ENCODE results near the gene PTDSS2. TPM values are rescaled to one million over a fixed set of nuclear protein-coding genes. Genes with fewer than 3 reads are reported as not detected.
A peak's percentile ranks its signal among the peaks of the same experiment; 100 is the strongest.

PTDSS2 gene
- total and polyA plus RNA-seq, 2 of the 4 experiments (the other 2 are of a cell fraction), result 23.5 to 26.6 TPM

DNA sequence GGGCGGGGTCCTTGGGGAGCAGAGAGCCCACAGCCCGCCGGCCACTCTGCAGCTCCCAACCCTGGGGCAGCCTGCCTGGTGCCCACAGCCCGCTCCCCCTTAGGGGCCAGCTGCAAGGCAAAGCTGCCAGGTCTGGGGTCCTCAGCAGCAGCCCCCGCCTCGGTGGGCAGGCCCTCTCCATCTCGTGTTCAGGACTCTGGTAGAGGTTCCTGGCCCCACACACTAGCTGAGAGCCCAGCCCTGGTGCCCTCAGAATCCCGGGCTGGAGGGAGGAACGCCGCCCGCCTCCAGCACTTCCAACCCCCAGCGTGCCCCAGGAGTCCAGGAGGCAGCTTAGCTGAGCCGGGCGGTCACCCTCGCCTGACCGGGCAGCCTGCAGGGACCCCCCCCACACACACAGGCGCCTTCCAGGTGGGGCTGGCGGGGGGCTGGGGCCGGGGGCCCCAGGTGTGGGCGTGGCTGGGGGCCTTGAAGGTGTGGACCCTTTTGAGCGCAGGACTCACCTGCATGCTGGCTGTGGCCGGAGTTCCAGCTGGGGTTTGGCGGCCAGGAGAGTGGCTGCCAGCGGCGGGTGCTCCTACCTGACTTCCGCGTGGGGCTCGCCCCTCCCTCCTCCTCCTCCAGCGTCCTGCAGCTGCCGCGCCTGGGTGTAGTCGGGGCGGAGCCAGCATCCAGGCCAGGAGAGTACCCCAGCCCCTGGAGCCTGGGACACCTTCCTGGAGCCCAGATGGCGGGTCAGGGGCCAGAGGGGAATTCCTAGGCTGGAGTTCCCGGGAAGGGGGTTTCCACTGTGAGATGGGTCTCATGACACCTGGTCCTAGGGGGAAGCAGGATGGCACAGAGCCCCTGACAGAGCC, 8.4 kb upstream of the PTDSS2 start, which contains the start of gene ANO9:
Gene ANO9, minus strand, starts transcription at position 594 of the 857 bp plus-strand sequence. Its CDS starts 85 bp downstream, at position 509.
- in situ Hi-C loops (cut with MboI; ENCODE audit: low sequenced_read_pairs), result no loop called here
- POLR2A ChIA-PET (ENCODE audit: unreplicated experiment), result no interaction called here

More for the DNA sequence above, 8.4 kb upstream of the PTDSS2 start, which contains the start of gene ANO9:
- no peak within 1 kb of the TSS for H3K4ac ChIP-seq (ENCODE audit: low read depth, low read length)
- H3K14ac ChIP-seq (replicated peaks; ENCODE audit: low read depth, low read length), result no peak within 1 kb of the TSS
- H3K9me1 ChIP-seq (ENCODE audit: insufficient read depth, low read length), result no peaks in the 10 kb centered on the region
- H3K27ac ChIP-seq (ENCODE audit: insufficient read depth, low read length), result no peak within 1 kb of the TSS
- no peak within 1 kb of the TSS for H3K56ac ChIP-seq (ENCODE audit: extremely low read depth, insufficient read depth, low read length)
- TF ChIP-seq RFX5 (IDR thresholded peaks at IDR 0.05; ENCODE audit: low read depth, low read length), result no peak
- TF ChIP-seq, protein P1, sequence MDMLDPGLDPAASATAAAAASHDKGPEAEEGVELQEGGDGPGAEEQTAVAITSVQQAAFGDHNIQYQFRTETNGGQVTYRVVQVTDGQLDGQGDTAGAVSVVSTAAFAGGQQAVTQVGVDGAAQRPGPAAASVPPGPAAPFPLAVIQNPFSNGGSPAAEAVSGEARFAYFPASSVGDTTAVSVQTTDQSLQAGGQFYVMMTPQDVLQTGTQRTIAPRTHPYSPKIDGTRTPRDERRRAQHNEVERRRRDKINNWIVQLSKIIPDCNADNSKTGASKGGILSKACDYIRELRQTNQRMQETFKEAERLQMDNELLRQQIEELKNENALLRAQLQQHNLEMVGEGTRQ (IDR thresholded peaks at IDR 0.05; ENCODE audit: low read depth, low read length), result no peak
- TF ChIP-seq RAD21 (IDR thresholded peaks at IDR 0.05; ENCODE audit: low read length), result no peak
- TF ChIP-seq NFE2L2 (IDR thresholded peaks at IDR 0.05; ENCODE audit: low read depth, low read length), result no peak
- no peak for TF ChIP-seq SMC3 (IDR thresholded peaks at IDR 0.05; ENCODE audit: low read depth, low read length)
- no peak for TF ChIP-seq MAFK (IDR thresholded peaks at IDR 0.05; ENCODE audit: low read depth, low read length)
- no peak for TF ChIP-seq MAZ (IDR thresholded peaks at IDR 0.05; ENCODE audit: borderline replicate concordance, low read depth, low read length)
- no peak for TF ChIP-seq MXI1 (IDR thresholded peaks at IDR 0.05; ENCODE audit: borderline replicate concordance, low read depth, low read length)
- no peak within 1 kb of the TSS for H2BK120ac ChIP-seq (ENCODE audit: low read depth, low read length)
- ATAC-seq (ENCODE audit: low read depth), result no peak
- no peak within 1 kb of the TSS for H4K91ac ChIP-seq (ENCODE audit: insufficient read depth, low read depth, low read length)
- no peak within 1 kb of the TSS for H2AK5ac ChIP-seq (ENCODE audit: low read depth, low read length)
- WGBS, 2 experiments (ENCODE audit: extremely low coverage in 2 of 2, insufficient read length in 1 of 2), result 8% methylated on average over 6 of the region's 35 CpGs; no CpG with 5 or more reads in 1 of the 2 experiments
- H4K8ac ChIP-seq (ENCODE audit: low read depth in 2 of 2, low read length in 2 of 2), result no peak within 1 kb of the TSS
- H4K5ac ChIP-seq (ENCODE audit: low read depth, low read length), result no peak within 1 kb of the TSS
- H3K4me2 ChIP-seq (ENCODE audit: low read depth, low read length), result no peak within 1 kb of the TSS
- no peak within 1 kb of the TSS for H3K18ac ChIP-seq (ENCODE audit: low read depth, low read length)
- H3K36me3 ChIP-seq (ENCODE audit: control insufficient read depth, insufficient read depth, low read length), result no peaks in the 10 kb centered on the region
- no peak within 1 kb of the TSS for H2BK15ac ChIP-seq (ENCODE audit: low read depth, low read length)
- no peak for DNase-seq
- intact Hi-C loops (cut with micrococcal nuclease) (loop anchor here (10.0 kb wide), 1 partner anchor 77 kb away; the partner anchor contains the start of gene B4GALNT4), dilution Hi-C loops (cut with HindIII; ENCODE audit: low sequenced_read_pairs, unreplicated experiment) (no loop called here)
- H3K27me3 ChIP-seq (ENCODE audit: control insufficient read depth, insufficient read depth, low read length), result peaks cover 33% of the 10 kb centered on the region
- H3K4me1 ChIP-seq (ENCODE audit: control insufficient read depth, insufficient read depth, low read length), result peaks cover 3% of the 10 kb centered on the region; the same call in 1 of the 2 replicates
- no peaks in the 10 kb centered on the region for H4K20me1 ChIP-seq (ENCODE audit: insufficient read depth, low read length)
- H2BK20ac ChIP-seq (ENCODE audit: low read depth, low read length), result no peak within 1 kb of the TSS
- no peak within 1 kb of the TSS for H3K9ac ChIP-seq (ENCODE audit: low read depth, low read length)
- peak within 1 kb of the TSS; percentile 21 for H2AFZ ChIP-seq (replicated peaks; ENCODE audit: low read length, poor library complexity)
- H3K4me3 ChIP-seq (ENCODE audit: insufficient read depth, low read depth, low read length), result no peak within 1 kb of the TSS
- CTCF ChIA-PET, result no interaction called here
- H2AK9ac ChIP-seq (replicated peaks; ENCODE audit: low read depth, low read length, poor library complexity), result no peak within 1 kb of the TSS
- no peaks in the 10 kb centered on the region for H3K79me1 ChIP-seq (ENCODE audit: low read depth in 1 of 2, low read length in 2 of 2)
- no peak within 1 kb of the TSS for H2BK5ac ChIP-seq (ENCODE audit: low read depth, low read length, poor library complexity, severe bottlenecking)
- no TSS peak for BruUV-seq (replicated peaks)
- no peak within 1 kb of the TSS for H3K23ac ChIP-seq (ENCODE audit: low read depth, low read length)
- H3K9me3 ChIP-seq (ENCODE audit: control insufficient read depth, insufficient read depth, low read length), result peaks cover 4% of the 10 kb centered on the region; the same call in 1 of the 2 replicates
